GM21529 (cell line): Measurements from ENCODE around the gene C9orf72.

Experiments used
- ATAC-seq: cut with Tn5 transposase; IDR thresholded peaks from one replicate; pipeline ENCODE4 v1.9.1; 2021; ENCODE audit not compliant: unreplicated experiment

Gene C9orf72

DNA sequence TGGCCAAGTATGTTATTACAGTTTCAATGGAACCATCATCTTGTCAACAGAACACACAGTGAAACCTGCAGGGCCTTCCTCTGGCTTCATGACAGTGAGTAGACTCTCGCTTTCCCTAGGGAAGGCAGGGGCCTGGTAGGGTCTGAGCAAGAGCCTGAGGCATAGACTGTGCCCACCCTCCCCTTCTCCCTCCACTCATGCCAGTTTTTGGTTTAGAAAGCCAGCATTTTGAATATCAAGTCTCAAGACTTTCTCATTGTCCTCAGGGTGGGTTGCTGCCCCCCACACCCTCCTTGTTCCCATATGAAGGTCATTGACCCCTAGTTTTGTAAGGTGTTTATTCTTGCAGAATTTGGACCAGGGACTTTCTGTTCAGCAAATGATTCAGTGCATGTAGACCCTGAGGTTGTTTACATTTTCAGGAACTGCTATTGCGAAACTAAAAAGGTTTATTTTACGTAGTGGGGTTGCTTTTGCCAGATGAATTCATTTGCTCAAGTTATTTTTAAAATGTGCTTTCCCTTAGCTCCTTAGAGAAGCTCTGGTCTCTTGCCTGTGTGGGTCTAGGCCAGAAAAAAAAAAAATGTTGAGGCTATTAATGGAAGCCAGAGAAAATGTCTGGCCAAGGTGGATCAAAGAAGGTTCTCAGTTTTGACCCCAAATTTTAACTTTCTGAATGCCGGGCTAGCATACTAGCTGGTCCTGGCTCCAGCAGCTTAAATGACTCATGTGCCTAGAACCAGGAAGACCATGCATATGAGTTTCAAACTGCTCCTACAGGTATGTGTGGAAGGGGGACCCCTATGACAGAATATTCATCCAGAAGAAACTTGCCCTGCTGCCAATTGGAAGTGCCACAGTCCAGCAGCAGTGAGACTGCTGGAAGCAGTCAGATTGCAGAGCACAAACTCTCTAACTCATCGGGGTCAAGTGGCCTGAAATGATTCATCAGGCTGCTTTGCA lies 33.5 kb downstream of the C9orf72 start:
- ATAC-seq: peak; percentile 48

DNA sequence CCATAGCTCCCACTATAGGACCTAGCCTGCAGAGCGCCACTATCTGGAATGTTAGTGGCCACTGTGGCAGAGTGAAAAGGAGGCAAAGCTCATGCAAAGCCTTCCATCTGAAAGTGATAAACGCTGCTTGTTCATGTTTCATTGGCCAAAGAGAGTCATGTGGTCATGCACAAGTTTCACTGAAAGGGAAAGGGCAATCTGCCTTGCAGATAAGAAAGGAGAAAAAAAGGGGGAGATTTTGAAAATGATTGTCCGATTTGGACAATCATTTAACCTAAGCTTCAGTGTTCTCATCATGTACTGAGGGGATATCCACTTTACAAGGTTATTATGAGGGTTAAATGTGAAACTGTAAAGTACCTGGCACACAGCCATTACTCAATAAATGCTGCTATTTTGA lies 34.6 kb downstream of the C9orf72 start:
- ATAC-seq: no peak

DNA sequence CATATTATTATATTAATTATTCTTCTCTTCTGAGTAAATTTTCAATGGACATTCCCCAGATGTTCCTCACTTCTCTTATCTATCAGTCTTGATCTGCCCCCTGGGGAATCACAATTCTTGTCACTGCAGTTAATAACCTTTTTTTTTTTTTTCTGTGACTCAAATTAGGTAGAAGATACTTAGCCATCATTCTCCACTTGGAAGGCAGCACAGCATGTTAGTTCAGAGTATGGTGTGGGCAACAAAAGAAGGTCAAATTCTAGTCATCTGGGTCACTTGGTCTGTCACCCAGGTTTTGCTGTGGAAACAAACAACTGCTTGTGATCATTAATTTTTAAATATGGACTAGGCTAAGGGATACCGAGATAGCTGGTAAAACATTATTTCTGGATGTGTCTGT lies 35.5 kb downstream of the C9orf72 start:
- no peak for ATAC-seq

DNA sequence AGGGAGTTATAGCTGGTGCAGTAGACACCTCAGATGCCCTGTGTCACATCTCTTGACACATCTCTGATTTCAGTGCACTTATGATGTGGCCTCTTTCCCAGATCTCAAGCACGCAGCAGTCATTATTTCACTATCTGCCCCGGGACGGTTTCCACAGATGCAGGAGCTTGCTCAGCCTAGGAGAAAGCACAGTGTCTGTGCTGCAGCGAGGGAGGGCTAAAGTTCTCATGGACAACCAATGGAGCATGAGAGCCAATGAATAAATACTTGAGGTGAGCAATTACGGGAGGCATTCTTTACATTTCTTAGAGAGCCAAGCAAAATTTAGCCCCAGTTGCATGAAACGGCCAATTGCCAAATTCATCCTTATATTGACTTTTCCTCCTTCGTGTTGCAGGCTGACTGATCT lies 36.2 kb downstream of the C9orf72 start:
- no peak for ATAC-seq

DNA sequence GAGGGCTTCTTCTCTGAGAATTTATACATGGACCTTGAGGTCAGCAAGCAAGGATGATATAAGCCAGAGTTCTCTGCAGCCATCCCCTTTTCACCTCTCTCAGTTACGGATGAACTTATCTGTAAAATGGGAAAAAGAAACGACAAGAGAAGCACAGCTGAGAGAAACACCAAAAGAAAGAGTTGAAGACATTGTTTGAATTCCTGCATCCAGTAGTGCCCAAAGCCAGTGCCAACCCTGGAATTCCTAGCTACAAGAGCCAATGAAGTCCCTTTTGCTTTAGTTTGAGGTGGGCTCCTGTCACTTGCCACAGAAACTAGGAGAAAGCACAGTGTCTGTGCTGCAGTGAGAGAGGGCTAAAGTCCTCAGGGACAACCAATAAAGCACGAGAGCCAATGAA lies 37.1 kb downstream of the C9orf72 start:
- no peak for ATAC-seq

DNA sequence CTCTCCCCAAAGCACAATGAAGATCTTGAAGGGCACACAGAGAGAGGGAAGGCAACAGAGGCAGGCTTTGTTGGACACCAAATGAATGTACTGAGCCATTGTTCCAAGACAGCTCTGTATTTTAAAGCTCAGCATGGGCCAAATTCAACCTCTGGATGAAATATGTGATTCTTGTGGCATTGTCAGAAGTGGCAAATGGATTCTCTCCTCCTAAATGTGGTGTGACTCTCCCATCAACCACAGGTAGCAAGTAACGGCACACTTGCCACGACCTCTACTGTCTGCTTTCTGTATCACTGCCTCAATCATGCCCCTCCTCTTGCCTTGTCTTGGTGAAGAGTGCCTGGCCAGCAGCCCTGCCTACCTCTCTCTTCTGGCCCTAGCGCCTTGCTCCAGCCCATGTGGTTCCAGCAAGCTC lies 37.6 kb downstream of the C9orf72 start:
- peak; percentile 72 for ATAC-seq

DNA sequence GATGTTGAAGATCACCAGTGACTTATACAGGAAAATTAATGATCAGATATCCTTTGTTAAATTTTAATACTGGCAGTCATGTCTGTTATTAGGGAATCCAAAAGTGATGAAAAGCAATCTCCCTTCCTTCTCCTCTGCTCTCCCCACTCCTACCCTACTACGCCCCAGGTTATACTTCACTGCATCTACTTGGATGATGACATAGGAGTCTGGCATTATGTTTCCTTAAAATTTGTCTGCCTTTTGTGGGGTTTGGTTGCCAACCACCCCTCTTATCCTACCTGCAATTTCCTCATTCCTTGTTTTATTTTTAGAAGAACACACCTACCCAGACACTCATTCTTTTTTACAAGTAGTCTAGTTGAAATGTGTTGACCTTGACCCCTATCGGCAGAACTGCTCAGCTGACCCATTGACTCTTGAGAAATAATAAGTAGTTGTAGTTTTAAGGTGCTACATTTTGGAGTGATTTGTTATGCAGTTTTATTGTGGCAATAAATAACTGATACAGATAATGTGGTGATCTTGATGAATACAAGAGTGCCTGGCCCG lies 38.5 kb downstream of the C9orf72 start:
- no peak for ATAC-seq

DNA sequence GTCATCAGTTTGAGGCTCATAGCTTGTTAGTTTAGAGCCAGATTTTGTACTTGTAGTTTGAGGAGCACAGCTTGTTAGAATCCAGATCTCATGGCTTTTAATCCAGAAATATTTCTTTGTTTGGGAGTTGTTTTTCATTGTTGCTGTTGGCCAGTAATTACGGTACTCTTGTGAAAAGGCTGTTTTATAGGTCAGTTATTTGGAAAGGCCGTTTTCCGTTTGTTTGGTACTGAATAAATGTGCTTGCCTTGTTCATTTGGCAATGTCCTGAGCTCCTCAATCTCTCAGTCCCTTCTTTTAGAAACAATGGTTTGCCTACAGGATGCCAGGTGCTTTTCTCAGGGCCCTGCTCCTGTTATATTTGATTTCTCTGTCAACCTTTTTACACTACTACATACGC lies 39.1 kb downstream of the C9orf72 start:
- ATAC-seq: no peak

DNA sequence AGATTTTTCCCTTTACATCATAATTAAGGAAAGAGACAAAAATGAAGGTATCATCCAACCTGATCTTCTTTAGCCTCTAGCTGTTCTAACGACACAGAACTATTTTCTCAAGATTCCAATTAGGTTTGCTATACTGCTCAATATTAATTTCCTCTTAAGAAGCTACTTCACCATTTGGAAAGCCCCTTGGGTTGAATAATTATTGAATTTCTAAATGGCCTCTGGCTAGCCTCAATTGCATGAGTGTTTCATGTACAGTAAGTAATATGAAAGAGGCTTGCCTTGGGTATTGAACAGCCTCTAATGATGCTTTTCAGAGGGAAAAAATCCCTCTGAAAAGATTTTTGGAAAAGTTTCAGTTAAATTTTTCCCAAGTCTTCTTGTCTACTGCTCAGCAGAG lies 40.0 kb downstream of the C9orf72 start:
- ATAC-seq: no peak

DNA sequence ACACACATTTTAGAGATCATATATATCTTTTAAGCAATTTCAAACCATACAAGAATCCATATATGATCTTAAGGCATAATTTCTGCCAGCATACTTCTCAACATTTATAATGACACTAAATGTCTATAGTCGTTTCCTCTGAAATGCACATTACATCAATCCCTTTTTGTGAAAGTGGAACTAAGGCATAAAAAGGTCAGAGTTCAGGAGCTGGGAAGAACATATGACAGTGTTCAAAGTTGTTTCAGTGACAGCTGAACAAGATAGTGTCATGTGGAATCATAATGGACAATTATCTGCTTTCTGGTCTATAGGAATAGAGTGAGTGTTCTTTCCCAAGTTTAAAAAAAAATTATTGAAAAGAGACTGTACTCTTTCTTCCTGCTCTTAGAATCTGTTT lies 41.2 kb downstream of the C9orf72 start:
- no peak for ATAC-seq

DNA sequence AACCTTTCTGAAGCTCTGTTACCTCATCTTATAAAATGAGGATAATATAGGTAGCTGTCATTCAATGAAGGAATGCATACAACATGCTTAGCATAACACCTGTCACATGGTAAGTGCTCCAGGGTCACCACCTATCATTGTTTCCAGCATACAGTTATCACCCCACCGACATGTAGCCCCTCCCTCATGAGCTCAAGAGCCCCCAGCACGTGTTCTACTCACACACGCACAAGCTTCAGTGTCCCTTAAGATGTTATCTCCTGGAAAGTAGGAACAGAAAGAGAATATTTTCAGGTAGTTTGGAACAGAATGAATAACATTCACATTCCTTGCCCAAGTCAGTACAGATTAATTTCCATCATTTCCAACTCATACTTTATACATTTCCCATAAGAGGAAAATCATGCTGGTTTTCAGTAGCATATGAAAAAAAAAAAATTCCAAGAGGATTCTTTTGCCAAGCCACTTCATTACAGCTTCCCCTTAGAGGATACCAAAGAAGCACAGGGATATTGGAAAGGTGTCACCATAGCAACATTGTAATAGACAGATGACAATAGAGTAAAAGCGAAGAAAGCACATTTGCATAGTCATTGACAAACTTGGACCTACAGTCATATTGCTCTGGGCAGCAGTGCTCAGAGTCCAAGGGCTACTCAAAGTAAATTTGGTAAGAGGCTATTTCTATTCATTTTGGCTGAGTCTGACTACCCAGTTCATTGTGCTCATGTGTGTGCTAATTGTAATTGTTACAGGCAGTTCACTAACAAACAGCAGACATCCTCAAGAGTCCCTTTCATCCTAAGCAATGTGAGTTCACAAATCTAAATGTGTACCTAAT lies 42.1 kb downstream of the C9orf72 start:
- ATAC-seq: no peak

DNA sequence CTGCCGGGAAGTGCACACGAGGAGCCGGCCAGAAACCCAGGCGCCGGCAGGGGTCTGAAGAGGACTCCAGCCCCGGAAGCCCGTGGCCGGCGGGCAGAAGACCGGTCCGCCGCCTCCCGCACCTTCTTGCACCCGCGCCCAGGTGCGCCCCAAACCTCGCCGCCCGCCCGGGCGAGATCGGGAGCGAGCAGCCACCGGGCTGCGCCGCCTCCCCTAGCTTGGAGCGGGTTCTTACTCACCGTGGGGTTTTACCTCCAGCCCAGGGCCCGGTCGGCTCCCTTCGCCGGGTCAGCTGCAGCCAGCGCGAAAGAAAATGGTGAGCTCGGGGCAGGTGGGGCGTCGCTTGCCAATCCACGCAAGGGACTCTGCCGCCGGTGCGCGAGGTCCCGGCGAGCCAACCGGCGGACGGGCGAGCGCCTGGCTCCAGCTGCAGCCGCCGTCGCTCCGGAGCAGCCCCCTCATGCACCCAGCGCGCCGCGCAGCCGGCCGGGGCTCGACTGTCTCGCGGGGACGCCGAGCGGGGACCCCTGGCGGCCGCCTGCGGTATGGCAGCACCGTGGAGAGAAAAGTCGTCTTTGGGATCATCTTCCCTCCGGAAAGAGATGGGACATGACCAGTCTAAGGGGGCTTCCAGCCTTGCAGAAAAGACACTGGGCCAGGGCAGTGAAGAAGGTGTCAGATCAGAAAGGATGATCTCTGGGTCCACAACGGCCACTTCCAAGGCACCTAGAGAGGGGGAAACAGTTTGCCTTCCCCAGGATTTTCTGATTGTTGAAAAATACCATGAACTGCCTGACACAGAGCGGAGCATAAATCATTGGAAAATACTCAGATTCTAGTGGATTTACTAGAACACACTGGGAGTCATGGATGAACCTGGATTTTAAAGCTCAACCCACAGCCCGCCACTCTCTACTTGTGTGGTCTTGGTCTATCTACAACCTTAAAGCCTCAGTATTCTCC lies 43.7 kb downstream of the C9orf72 start, which contains the start of gene MOB3B:
MOB3B (minus strand) TSS at position 499 of the 963 bp plus-strand sequence. CDS start 74,264 bp downstream, outside the sequence.
- ATAC-seq: peak; percentile 75

DNA sequence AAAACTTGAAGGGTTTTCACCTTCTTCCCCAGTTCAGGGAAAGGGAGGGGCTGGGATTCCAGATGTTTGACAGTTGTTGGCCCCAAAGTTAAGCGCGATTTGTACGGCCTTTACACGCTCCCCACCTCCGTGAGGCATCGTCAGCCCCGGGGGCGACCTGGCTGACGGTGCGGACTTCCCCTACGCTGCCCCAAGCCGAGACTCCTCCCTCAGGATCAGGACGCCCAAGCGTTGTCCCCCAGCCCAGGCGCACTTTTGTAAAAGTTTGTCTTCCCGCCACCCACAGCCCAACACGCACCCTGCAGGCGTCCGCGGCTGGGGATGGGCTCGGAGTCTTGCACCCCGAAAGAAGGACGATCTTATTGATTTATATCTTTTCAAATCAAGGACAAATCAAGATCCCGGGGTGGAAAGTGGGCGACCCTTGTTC lies 44.4 kb downstream of the C9orf72 start:
- ATAC-seq: peak; percentile 57

DNA sequence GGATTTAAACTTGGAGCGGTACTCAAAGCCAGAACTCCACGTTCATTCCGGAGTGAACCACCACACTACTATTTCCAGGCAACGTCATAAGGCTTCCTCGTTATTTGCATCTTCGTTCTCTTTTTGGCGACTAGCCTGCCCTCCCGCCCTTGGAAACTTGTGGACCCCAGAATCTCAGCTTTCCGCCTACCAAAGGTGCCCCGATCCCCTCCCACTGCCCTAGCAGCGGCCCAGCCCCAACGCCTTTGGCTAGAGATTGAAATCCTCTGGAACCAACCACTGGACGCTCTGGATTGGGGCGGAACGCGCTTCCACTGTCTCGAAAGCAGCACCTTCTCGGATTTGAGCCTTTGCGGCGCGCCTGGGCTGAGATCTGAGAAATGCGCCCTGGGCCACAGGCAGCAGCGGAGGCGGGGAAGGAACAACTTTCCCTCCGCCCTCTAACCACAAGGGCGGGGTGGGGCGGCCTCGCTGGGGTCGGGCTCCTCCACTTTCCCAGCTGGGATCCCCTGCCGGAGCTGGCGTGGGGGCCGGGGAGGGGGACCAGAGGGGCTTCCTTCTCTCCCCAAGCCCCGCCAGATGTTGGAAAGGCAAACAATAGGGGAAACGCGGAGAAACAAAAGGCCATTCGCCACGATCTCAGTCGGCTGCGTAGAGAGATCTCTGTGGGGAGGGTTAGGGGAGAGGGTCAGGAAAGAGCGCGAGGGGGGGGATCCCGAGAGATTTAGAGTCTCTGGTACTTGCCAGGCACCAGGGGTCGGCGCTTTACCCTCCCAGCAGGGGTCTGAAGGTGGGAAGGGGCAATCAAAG lies 45.0 kb downstream of the C9orf72 start:
- peak; percentile 55 for ATAC-seq

DNA sequence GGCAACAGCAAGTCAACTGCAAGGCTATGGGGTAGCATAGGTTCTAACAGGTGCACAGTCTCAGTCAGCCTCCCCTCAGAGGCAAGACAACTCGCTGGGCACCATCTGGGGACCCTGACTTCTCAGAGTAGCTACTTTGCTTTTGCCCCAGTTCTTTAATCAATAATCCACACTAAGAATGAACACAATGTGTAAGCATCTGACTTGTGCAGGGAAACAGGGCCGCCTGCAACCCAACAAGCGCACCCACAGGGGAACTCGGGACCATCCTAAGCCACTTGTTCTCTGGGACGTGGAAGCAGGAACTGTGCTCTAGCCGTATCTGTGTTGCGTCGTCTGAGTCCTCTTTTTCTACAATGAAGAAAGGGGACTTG lies 45.6 kb downstream of the C9orf72 start:
- ATAC-seq: no peak

DNA sequence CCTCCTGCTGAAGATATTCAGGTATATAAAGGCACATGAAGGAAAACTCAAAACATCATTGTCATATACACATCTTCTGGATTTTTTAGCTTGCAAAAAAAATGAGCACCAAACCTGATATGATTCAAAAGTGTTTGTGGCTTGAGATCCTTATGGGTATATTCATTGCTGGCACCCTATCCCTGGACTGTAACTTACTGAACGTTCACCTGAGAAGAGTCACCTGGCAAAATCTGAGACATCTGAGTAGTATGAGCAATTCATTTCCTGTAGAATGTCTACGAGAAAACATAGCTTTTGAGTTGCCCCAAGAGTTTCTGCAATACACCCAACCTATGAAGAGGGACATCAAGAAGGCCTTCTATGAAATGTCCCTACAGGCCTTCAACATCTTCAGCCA lies 49.0 kb downstream of the C9orf72 start, which contains the start of gene IFNK:
IFNK (plus strand) TSS at position 55 of the 400 bp plus-strand sequence; CDS start at position 102, 47 bp downstream.
- no peak for ATAC-seq

DNA sequence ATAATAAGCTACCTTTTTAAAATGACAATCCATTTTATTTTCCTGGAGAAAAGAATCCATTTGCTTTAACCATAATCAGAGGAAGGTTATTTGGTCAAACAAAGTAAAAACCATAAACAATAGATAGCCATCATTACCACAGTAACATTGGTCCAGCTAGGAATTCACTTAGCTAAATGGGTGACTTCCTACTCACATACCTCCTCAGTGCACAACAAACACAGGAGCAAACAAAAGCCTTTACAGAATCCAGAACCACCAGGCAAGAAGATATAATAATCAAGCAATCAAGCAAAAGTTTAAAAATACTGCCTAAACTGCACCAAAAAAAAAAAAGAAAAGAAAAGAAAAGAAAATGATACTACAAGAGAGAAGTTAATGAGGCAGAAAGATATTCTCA lies 50.1 kb downstream of the C9orf72 start:
- ATAC-seq: no peak

DNA sequence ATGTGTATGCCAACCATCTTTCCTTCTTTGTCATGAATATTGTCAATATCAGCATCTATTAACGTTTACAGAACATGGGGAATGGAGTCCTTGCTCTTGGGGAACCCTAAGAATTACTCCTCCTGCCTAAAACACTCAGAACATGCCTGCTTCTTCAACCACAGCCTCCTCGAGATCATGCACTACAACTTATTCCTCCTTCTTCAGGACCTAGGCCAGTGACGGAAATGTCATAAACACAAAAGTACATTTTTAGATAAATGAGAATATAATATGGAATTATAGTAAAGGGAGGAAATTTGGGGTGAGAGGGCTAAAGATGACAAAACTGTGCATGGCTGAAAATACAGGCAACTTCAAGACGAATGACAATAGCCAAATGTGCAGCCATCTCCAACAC lies 52.3 kb downstream of the C9orf72 start:
- ATAC-seq: no peak
